ENCODE results near the gene ARFGAP3. TPM values are rescaled to one million over a fixed set of nuclear protein-coding genes. Genes with fewer than 3 reads are reported as not detected.
"Not testable (repeated sequence)": the region's sequence is repeated elsewhere in the genome, so short reads cannot be mapped to it uniquely, and the experiment has no call there.

The ARFGAP3 gene
- total RNA-seq, 6 donors from 2014 or later, result 25.9 to 60.8 (median 41.9) TPM

DNA sequence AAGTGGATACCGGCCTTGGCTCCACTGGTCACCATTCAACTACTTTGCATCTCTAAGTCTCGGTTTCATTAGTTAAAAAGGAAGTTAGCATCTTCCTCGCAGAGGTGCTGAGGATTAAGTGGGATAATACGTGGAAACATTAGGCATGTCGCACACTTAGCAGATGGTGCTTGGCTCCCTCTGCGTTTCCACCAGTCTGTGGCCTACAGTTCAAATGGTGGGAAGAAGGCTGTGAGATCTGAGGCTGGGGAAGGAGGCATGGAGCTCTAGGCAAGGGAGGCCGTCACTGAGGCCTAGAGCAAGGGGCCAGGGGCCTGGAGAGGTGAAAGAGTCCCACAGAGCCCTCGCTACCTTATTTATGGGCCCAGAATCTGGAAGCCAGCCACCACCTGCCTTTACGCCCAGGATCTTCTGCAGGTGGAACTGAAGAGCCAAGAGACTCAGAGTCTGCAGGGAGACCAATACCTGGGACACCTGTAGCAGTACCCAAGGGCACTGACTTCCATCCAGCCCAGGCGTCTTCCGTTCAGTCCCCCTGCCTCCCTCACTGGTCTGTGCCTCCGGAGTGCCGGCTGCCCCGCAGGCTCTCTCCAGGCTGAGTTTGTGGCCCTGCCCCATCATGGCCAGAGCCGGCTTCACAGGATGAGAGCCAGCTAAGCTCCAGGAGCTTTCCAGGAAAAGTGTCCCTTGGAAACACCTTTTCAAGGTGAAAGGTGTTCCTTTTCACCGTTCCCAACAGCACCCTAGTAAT lies 70.3 kb downstream of the ARFGAP3 start:
- H3K9me3 ChIP-seq, result no peaks in the 10 kb centered on the region
- no peak overlapping the region for H3K27ac ChIP-seq
- H3K4me3 ChIP-seq, result no peak overlapping the region
- TF ChIP-seq POLR2AphosphoS5 (IDR thresholded peaks at IDR 0.05) (no peak), EP300 (IDR thresholded peaks at IDR 0.05) (no peak), POLR2A (IDR thresholded peaks at IDR 0.05) (no peak)
- TF ChIP-seq, protein P1, sequence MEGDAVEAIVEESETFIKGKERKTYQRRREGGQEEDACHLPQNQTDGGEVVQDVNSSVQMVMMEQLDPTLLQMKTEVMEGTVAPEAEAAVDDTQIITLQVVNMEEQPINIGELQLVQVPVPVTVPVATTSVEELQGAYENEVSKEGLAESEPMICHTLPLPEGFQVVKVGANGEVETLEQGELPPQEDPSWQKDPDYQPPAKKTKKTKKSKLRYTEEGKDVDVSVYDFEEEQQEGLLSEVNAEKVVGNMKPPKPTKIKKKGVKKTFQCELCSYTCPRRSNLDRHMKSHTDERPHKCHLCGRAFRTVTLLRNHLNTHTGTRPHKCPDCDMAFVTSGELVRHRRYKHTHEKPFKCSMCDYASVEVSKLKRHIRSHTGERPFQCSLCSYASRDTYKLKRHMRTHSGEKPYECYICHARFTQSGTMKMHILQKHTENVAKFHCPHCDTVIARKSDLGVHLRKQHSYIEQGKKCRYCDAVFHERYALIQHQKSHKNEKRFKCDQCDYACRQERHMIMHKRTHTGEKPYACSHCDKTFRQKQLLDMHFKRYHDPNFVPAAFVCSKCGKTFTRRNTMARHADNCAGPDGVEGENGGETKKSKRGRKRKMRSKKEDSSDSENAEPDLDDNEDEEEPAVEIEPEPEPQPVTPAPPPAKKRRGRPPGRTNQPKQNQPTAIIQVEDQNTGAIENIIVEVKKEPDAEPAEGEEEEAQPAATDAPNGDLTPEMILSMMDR (IDR thresholded peaks at IDR 0.05), result no peak
- DNase-seq, result no peak
- 92% methylated on average over 12 to 16 of the region's 16 CpGs for WGBS, 2 donors
- H3K4me1 ChIP-seq, result peaks cover 0 to 8% (median 0%) of the 10 kb centered on the region in 4 donors
- H3K27me3 ChIP-seq, result no peaks in the 10 kb centered on the region
- H3K36me3 ChIP-seq, result no peaks in the 10 kb centered on the region
- no peak for ATAC-seq (ENCODE audit: low FRiP score in 2 of 2)

DNA sequence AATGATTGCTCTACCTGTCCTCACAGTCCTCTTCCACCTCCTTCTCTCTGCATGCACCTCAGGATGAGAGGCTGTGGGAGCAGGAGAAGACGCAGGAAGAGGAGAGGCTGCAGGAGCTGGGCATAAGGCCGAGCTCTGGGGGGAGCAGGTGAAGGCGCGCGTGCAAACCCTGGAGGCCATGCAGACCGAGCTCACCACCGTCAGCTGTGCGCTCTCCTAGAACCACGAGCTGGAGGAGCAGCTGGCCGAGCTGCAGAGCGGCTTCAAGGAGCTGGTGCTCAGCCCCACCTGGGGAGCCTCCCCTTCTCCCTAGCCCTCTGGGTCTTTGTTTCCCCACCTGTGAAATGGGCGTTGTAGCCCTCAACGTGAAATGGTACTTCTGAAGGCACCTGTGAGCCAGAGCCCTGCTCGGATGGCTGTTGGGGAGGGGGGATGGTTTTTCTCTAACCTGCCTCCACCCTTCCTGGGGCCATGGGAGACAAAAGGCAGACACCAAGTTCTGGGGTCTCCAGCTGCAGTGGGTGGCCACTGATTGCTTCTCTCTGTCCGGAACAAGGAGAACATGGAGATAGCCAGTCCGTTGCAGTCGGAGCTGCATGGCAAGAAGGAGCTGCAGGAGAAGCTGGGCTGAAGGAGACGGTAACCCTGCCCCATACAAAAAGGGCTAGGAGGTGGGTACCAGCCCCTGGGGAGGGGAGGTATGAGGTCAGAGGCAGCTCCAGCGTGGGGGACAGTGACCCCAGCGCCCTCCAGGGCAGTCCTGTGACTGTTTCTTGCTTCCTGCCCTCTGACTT lies 71.2 kb downstream of the ARFGAP3 start:
- H3K9me3 ChIP-seq, result no peaks in the 10 kb centered on the region
- no peak overlapping the region for H3K4me3 ChIP-seq
- 89 to 95% methylated on average over 16 to 20 of the region's 20 CpGs for WGBS, 2 donors
- no peaks in the 10 kb centered on the region for H3K36me3 ChIP-seq
- no peaks in the 10 kb centered on the region for H3K27me3 ChIP-seq
- ATAC-seq (ENCODE audit: low FRiP score in 2 of 2), result no peak
- H3K27ac ChIP-seq, result no peak overlapping the region
- peaks cover 0 to 4% (median 0%) of the 10 kb centered on the region in 4 donors for H3K4me1 ChIP-seq
- TF ChIP-seq, protein P1 (IDR thresholded peaks at IDR 0.05), result no peak
- TF ChIP-seq EP300 (IDR thresholded peaks at IDR 0.05) (no peak), POLR2AphosphoS5 (IDR thresholded peaks at IDR 0.05) (no peak), POLR2A (IDR thresholded peaks at IDR 0.05) (no peak)
- no peak for DNase-seq

DNA sequence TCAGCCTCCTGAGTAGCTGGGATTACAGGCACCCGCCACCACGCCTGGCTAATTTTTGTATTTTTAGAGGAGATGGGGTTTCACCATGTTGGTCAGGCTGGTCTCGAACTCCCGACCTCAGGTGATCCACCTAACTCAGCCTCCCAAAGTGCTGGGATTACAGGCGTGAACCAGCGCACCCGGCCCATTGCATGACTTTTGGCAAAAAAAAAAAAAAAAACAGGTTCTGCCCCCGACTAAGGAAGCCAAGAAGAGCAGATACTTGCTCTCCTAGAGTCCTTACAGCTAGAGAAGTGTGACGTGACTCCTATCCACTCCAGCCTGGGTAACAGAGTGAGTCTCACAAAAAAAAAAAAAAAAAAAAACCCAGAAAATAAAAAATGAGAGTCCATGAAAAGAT lies 74.8 kb downstream of the ARFGAP3 start:
- not testable (repeated sequence) for H3K9me3 ChIP-seq; H3K27me3 ChIP-seq; H3K27ac ChIP-seq; DNase-seq; H3K4me3 ChIP-seq; H3K36me3 ChIP-seq; H3K4me1 ChIP-seq; ATAC-seq (ENCODE audit: low FRiP score in 2 of 2)
- 89 to 90% methylated on average over 9 of the region's 9 CpGs for WGBS, 2 donors

DNA sequence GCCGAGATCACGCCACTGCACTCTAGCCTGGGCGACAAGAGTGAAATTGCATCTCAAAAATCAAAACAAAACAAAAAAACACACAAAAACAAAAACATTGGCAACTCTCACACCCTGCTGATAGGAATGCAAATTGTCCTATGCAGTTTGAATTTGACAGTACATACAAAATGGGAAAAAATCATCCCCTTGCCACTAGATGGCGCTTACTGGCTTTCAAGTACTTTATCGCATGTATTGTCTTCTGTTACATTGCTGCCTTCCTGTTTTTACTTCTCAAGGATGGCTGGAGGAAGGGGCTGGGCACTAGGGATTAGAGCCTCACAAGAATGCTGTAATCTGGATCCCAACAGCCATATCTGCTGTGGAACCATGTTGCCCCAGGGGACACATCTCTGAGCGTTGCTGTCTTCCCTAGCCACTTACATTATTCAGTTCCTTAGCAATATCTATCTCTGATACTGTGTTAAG lies 77.0 kb downstream of the ARFGAP3 start:
- peak; percentile 78 to 91 for ATAC-seq (ENCODE audit: low FRiP score in 2 of 2)
- peak in 1 of 2 donors; percentile 51 for DNase-seq
- Histone ChIP-seq H3K4me1 (peaks cover 4 to 7% (median 5%) of the 10 kb centered on the region in 4 donors), H3K27me3 (no peaks in the 10 kb centered on the region), H3K9me3 (no peaks in the 10 kb centered on the region), H3K27ac (peak overlapping the region in 1 of 4 donors; percentile 31), H3K4me3 (no peak overlapping the region), H3K36me3 (no peaks in the 10 kb centered on the region)
- TF ChIP-seq POLR2AphosphoS5 (IDR thresholded peaks at IDR 0.05) (no peak), EP300 (IDR thresholded peaks at IDR 0.05) (peak in 2 of 4 donors; percentile 3 to 40), POLR2A (IDR thresholded peaks at IDR 0.05) (no peak)
- TF ChIP-seq, protein P1 (IDR thresholded peaks at IDR 0.05), result peak; percentile 67 to 94 (median 86)
- 19 to 26% methylated on average over 6 of the region's 6 CpGs for WGBS, 2 donors

- no peak for TF ChIP-seq POLR2AphosphoS5 (IDR thresholded peaks at IDR 0.05)
- no peak for TF ChIP-seq POLR2A (IDR thresholded peaks at IDR 0.05)
- TF ChIP-seq, protein P1 (IDR thresholded peaks at IDR 0.05), result no peak
- no peak for TF ChIP-seq EP300 (IDR thresholded peaks at IDR 0.05)
- no peaks in the 10 kb centered on the region for H3K36me3 ChIP-seq
- no peaks in the 10 kb centered on the region for H3K9me3 ChIP-seq
- DNase-seq (peak in 1 of 2 donors; percentile 50), ATAC-seq (ENCODE audit: low FRiP score in 2 of 2) (no peak)
- no peak overlapping the region for H3K27ac ChIP-seq
- H3K27me3 ChIP-seq, result no peaks in the 10 kb centered on the region
- 94 to 98% methylated on average over 12 of the region's 12 CpGs for WGBS, 2 donors
- no peak overlapping the region for H3K4me3 ChIP-seq
- H3K4me1 ChIP-seq, result peaks cover 4 to 7% (median 5%) of the 10 kb centered on the region in 4 donors
Measured at GRCh38 chr22:42777126-42777525, 79.9 kb downstream of the ARFGAP3 start.

All from upper lobe of left lung (tissue), 6 donors.